AG09309 (cell line): ENCODE results near the gene DISP2.
A peak's percentile ranks its signal among the peaks of the same experiment; 100 is the strongest.

Experiments
- DNase-seq: peaks from one replicate; pipeline ENCODE4 v3.0.0-alpha.2; 2010; ENCODE audit warnings: low read depth
- H3K4me3 ChIP-seq: 2 replicates; pipeline ENCODE4 v1.5.1; 2011; ENCODE audit warnings: mild to moderate bottlenecking, low read depth, low read length, moderate library complexity; ENCODE audit not compliant: control insufficient read depth
- CTCF ChIP-seq: IDR thresholded peaks from 2 replicates; pipeline ENCODE4 v1.5.1; 2011; ENCODE audit warnings: mild to moderate bottlenecking, low read depth, low read length, inconsistent platforms; ENCODE audit not compliant: insufficient read depth, control insufficient read depth; ENCODE audit errors: missing control alignments

DISP2 gene

GRCh38 chr15:40379374-40379773, 21.4 kb downstream of the DISP2 start:
- DNase-seq = no peak
- H3K4me3 ChIP-seq = no peak overlapping the region
- TF ChIP-seq CTCF = no peak

GRCh38 chr15:40379853-40380252, 21.8 kb downstream of the DISP2 start:
- no peak overlapping the region for H3K4me3 ChIP-seq
- DNase-seq = peak; percentile 93
- TF ChIP-seq CTCF = no peak

GRCh38 chr15:40380636-40381035, 22.6 kb downstream of the DISP2 start:
- DNase-seq = no peak
- no peak for TF ChIP-seq CTCF
- no peak overlapping the region for H3K4me3 ChIP-seq

- no peak for TF ChIP-seq CTCF
- DNase-seq = no peak
- H3K4me3 ChIP-seq = no peak overlapping the region
These were observed 24.0 kb downstream of the DISP2 start for GRCh38 chr15:40381818-40382529.

- DNase-seq = peak; percentile 74
- H3K4me3 ChIP-seq = peak within 1 kb of the TSS; percentile 85
- TF ChIP-seq CTCF = no peak
These were observed 24.8 kb downstream of the DISP2 start, which contains the start of gene KNSTRN for GRCh38 chr15:40382580-40383456. Gene KNSTRN, plus strand, starts transcription at chr15:40382721. Its CDS starts 115 bp downstream, at chr15:40382836.

- no peak overlapping the region for H3K4me3 ChIP-seq
- no peak for TF ChIP-seq CTCF
- DNase-seq = no peak
These were observed 28.5 kb downstream of the DISP2 start for GRCh38 chr15:40386480-40386879.
